ENCODE data around the gene ICAM2. TPM values are rescaled to one million over a fixed set of nuclear protein-coding genes. Genes with fewer than 3 reads are reported as not detected.

Gene ICAM2
- 5.1 and 6.0 TPM in 2 replicates for polyA plus RNA-seq

DNA sequence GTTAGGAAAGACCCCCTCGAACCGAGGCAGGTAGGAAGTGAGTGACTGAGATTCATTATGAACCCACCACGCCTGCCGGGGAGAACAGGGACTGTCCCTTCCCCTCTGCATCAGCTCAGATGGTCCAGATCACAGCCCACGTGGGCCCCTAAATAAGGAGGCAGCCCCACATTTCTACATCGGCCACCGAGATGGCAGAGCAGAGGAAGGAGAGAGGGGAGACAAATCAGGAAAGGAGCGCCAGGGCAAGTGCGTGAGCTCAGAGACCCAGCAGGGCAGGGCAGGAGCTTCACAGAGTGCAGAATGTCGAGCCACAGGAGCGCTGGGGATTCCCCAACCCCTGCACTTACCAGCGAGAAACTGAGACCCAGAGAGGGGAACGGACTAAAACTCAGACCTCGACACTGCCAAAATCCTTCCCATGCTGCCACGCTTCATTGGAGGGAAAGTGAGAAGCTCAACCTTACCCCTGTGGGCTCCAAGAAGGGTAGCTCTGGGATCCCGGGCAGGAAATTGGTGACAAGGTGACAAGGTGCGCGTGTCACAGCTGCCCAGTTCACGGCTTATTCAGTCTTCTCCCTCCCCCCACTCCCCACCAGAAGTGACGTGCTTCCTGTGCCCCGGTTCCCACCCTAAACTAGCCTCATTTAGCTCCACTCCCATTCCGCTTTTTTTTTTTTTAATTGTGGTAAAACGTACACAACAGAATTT lies at the start of gene ICAM2:
Gene ICAM2, minus strand, starts transcription at position 578 of the 711 bp plus-strand sequence. CDS start 13,942 bp downstream, outside the sequence.

DNA sequence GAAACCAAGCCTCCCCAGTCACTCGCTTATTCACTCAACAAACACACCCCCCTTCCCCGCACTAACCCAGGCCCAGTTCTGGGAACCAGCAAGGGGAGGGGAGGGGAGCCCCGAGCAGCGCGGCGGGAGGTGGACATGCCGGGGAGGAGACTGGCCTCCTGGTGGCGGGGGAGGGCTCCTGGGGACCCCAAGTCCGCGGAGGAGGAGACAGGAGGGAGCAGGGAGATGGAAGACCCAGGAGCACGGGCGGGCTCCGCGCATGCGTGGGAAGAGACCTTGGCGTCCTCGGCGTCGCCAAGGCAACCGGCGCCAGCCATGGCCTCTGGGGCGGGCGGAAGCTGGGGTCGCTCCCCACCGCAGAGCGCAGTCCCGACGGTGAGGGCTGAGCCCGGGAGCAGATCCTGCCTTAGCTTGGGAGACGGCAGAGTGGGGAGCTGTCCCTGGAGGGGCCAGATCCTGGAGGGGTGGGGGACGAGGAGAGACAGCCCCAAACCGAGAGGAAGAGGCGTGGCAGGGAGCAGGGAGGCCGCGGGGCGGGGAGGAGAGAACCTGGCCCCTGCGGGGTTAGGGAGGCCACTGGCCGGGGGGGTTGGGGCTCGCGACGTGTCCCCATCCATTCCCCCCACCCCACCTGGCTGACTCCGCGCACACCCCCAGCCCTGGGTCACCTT lies 22.2 kb downstream of the ICAM2 start, which contains the start of gene PRR29:
Gene PRR29, plus strand, starts transcription at position 302 of the 671 bp plus-strand sequence. Its CDS starts 14 bp downstream, at position 316.

DNA sequence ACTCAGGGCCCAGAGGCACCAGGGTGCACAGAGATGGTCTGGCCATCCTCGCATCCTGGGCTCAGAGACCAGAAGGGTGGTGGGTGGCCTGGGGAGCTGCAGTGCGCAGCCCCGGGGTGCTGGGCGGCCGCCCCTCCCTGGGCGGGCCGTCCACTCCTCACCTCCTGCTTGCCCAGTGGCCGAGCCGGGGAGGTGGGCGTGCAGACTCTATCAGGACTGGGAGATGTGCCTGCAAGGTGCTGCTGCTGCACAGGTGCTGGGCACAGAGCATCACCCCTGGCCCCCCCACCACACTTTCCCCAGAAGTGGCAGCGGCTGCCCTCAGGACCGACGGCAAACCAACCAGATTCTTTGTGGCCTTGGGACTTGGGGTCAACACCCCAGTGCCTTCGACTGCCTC lies 47.6 kb downstream of the ICAM2 start, which contains the start of gene SCN4A:
Gene SCN4A, minus strand, starts transcription at position 123 of the 400 bp plus-strand sequence. Its CDS starts 77 bp downstream, at position 46.

Other genes starting within 250 kb of the ICAM2 start
- 70.6 and 83.0 TPM in 2 replicates for gene CCDC47, start 247.0 kb downstream of the ICAM2 start, polyA plus RNA-seq
- gene DDX42, start 246.5 kb downstream of the ICAM2 start, polyA plus RNA-seq: 26.0 and 30.9 TPM in 2 replicates
- 189 and 271 TPM in 2 replicates for gene PSMC5, start 193.2 kb downstream of the ICAM2 start, polyA plus RNA-seq
- gene FTSJ3, start 193.0 kb downstream of the ICAM2 start, polyA plus RNA-seq: 9.9 and 16.4 TPM in 2 replicates
- gene SMARCD2, start 177.9 kb downstream of the ICAM2 start, polyA plus RNA-seq: 0.27 and 1.8 TPM in 2 replicates
- gene CSH2, start 147.0 kb downstream of the ICAM2 start, polyA plus RNA-seq: not detected in 2 replicates
- gene GH2, start 138.7 kb downstream of the ICAM2 start, polyA plus RNA-seq: not detected in 2 replicates
- gene CSH1, start 124.1 kb downstream of the ICAM2 start, polyA plus RNA-seq: not detected in 2 replicates
- not detected in 2 replicates for gene CSHL1, start 109.4 kb downstream of the ICAM2 start, polyA plus RNA-seq
- gene GH1, start 101.8 kb downstream of the ICAM2 start, polyA plus RNA-seq: not detected in 2 replicates
- gene CD79B, start 88.3 kb downstream of the ICAM2 start, polyA plus RNA-seq: not detected in 2 replicates
- gene SCN4A, start 47.7 kb downstream of the ICAM2 start, polyA plus RNA-seq: 0.10 TPM in 1 of 2 replicates, not detected in the other
- not detected in 2 replicates for gene PRR29, start 22.3 kb downstream of the ICAM2 start, polyA plus RNA-seq
- 0.94 and 2.0 TPM in 2 replicates for gene ERN1, start 109.5 kb upstream of the ICAM2 start, polyA plus RNA-seq
- gene TEX2, start 242.6 kb upstream of the ICAM2 start, polyA plus RNA-seq: 15.3 and 21.9 TPM in 2 replicates

All from Purkinje cell (primary cell).